ENCODE results near the gene ERF.
A peak's percentile ranks its signal among the peaks of the same experiment; 100 is the strongest.

The ERF gene

GRCh38 chr19:42242512-42243409 lies 12.2 kb downstream of the ERF start, which contains the start of gene GSK3A:
TSS of gene GSK3A (minus strand) at chr19:42242602. CDS start at chr19:42242465, 137 bp downstream.
- peak; percentile 100 for DNase-seq
- peak within 1 kb of the TSS; percentile 85 to 94 for H3K4me3 ChIP-seq (ENCODE audit: insufficient read depth in 1 of 2, low read depth in 1 of 2, low read length in 2 of 2)
- peak within 1 kb of the TSS; percentile 29 for H2AK5ac ChIP-seq (ENCODE audit: low read length, severe bottlenecking)
- peak within 1 kb of the TSS; percentile 67 for H3K27ac ChIP-seq (ENCODE audit: low read length, poor library complexity, severe bottlenecking)
- peak within 1 kb of the TSS; percentile 66 to 80 for H3K14ac ChIP-seq (ENCODE audit: low read length in 2 of 2)
- H3K9ac ChIP-seq (ENCODE audit: low read length) = peak within 1 kb of the TSS; percentile 99
- H3K4ac ChIP-seq (ENCODE audit: low read depth in 1 of 2, low read length in 2 of 2) = peak within 1 kb of the TSS; percentile 60 to 84
- H3K4me2 ChIP-seq (ENCODE audit: low read length, poor library complexity, severe bottlenecking) = peak within 1 kb of the TSS; percentile 84
- no peaks in the 10 kb centered on the region for H3K27me3 ChIP-seq (ENCODE audit: control insufficient read depth in 1 of 2, insufficient read depth in 1 of 2, low read length in 2 of 2)
- peaks cover 18 to 33% of the 10 kb centered on the region in 2 experiments for H3K36me3 ChIP-seq (ENCODE audit: control insufficient read depth in 1 of 2, insufficient read depth in 2 of 2, low read depth in 1 of 2, low read length in 2 of 2)
- peak within 1 kb of the TSS; percentile 79 for H2BK5ac ChIP-seq (ENCODE audit: low read depth, low read length, poor library complexity, severe bottlenecking)
- no peak within 1 kb of the TSS for H2BK15ac ChIP-seq (ENCODE audit: low read depth, poor library complexity, severe bottlenecking)
- peak within 1 kb of the TSS; percentile 93 for H4K8ac ChIP-seq (ENCODE audit: low read length)
- H3K18ac ChIP-seq (ENCODE audit: low read depth in 1 of 2, low read length in 2 of 2) = peak within 1 kb of the TSS; percentile 82 to 84
- H3K4me1 ChIP-seq (ENCODE audit: control insufficient read depth, insufficient read depth, low read depth, low read length) = peaks cover 28% of the 10 kb centered on the region
- under 1% methylated on average over 76 of the region's 76 CpGs for WGBS
- H2BK12ac ChIP-seq (ENCODE audit: low read length in 2 of 2) = no peak within 1 kb of the TSS
- H3K79me1 ChIP-seq (replicated peaks; ENCODE audit: low read length, poor library complexity, severe bottlenecking) = peaks cover 25% of the 10 kb centered on the region
- peak within 1 kb of the TSS; percentile 51 for H2AFZ ChIP-seq (ENCODE audit: low read depth, low read length)
- H3K23ac ChIP-seq (ENCODE audit: low read length in 2 of 2) = peak within 1 kb of the TSS in 1 of 2 experiments; percentile 81
- H4K91ac ChIP-seq (ENCODE audit: low read length) = peak within 1 kb of the TSS; percentile 85
- H2BK120ac ChIP-seq (ENCODE audit: low read depth, low read length) = peak within 1 kb of the TSS; percentile 77
- H3K9me3 ChIP-seq (ENCODE audit: control insufficient read depth, low read length) = no peaks in the 10 kb centered on the region

GRCh38 chr19:42242069-42242511 lies 12.8 kb downstream of the ERF start:
- no peaks in the 10 kb centered on the region for H3K9me3 ChIP-seq (ENCODE audit: control insufficient read depth, low read length)
- peak overlapping the region; percentile 99 for H3K9ac ChIP-seq (ENCODE audit: low read length)
- peak overlapping the region; percentile 66 to 80 for H3K14ac ChIP-seq (ENCODE audit: low read length in 2 of 2)
- peaks cover 26% of the 10 kb centered on the region for H3K4me1 ChIP-seq (ENCODE audit: control insufficient read depth, insufficient read depth, low read depth, low read length)
- peaks cover 22% of the 10 kb centered on the region for H3K79me1 ChIP-seq (replicated peaks; ENCODE audit: low read length, poor library complexity, severe bottlenecking)
- H3K4me2 ChIP-seq (ENCODE audit: low read length, poor library complexity, severe bottlenecking) = peak overlapping the region; percentile 84
- H3K27ac ChIP-seq (ENCODE audit: low read length, poor library complexity, severe bottlenecking) = peak overlapping the region; percentile 39
- 1% methylated on average over 35 of the region's 49 CpGs for WGBS
- peaks cover 18 to 27% of the 10 kb centered on the region in 2 experiments for H3K36me3 ChIP-seq (ENCODE audit: control insufficient read depth in 1 of 2, insufficient read depth in 2 of 2, low read depth in 1 of 2, low read length in 2 of 2)
- peak overlapping the region; percentile 85 to 94 for H3K4me3 ChIP-seq (ENCODE audit: insufficient read depth in 1 of 2, low read depth in 1 of 2, low read length in 2 of 2)
- H2BK5ac ChIP-seq (ENCODE audit: low read depth, low read length, poor library complexity, severe bottlenecking) = peak overlapping the region; percentile 79
- H4K91ac ChIP-seq (ENCODE audit: low read length) = peak overlapping the region; percentile 85
- no peaks in the 10 kb centered on the region for H3K27me3 ChIP-seq (ENCODE audit: control insufficient read depth in 1 of 2, insufficient read depth in 1 of 2, low read length in 2 of 2)
- peak overlapping the region; percentile 76 to 84 for H3K18ac ChIP-seq (ENCODE audit: low read depth in 1 of 2, low read length in 2 of 2)
- no peak overlapping the region for H2BK15ac ChIP-seq (ENCODE audit: low read depth, poor library complexity, severe bottlenecking)
- H2BK12ac ChIP-seq (ENCODE audit: low read length in 2 of 2) = no peak overlapping the region
- peak; percentile 12 for DNase-seq
- peak overlapping the region; percentile 44 for H2AFZ ChIP-seq (ENCODE audit: low read depth, low read length)
- peak overlapping the region; percentile 77 for H2BK120ac ChIP-seq (ENCODE audit: low read depth, low read length)
- H3K4ac ChIP-seq (ENCODE audit: low read depth in 1 of 2, low read length in 2 of 2) = peak overlapping the region; percentile 60 to 83
- peak overlapping the region; percentile 93 for H4K8ac ChIP-seq (ENCODE audit: low read length)
- H2AK5ac ChIP-seq (ENCODE audit: low read length, severe bottlenecking) = no peak overlapping the region
- peak overlapping the region in 1 of 2 experiments; percentile 81 for H3K23ac ChIP-seq (ENCODE audit: low read length in 2 of 2)

DNA sequence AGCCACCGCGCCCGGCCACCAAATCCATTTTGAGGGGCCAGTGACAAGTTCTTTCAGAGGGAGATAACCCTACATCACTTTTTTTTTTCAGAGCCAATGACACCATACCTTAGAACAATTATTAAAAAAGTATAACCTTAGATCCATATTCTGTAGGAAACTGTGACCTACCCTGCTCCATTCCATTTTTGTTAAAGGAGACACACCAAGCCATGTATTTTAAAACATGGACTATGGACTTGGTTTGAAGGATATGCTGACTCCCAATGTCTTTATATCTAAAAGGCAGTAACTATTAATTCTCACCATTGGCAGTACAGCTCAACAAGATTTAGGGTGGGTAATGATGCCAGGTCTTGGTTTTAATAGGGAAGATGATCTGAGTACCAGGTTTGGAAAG lies 13.6 kb downstream of the ERF start:
- Histone ChIP-seq H3K79me1 (replicated peaks; ENCODE audit: low read length, poor library complexity, severe bottlenecking) (peaks cover 26% of the 10 kb centered on the region), H3K4me2 (ENCODE audit: low read length, poor library complexity, severe bottlenecking) (peak overlapping the region; percentile 84)

More for the DNA sequence above, 13.6 kb downstream of the ERF start:
- Histone ChIP-seq H3K23ac (ENCODE audit: low read length in 2 of 2) (no peak overlapping the region), H3K36me3 (ENCODE audit: control insufficient read depth in 1 of 2, insufficient read depth in 2 of 2, low read depth in 1 of 2, low read length in 2 of 2) (peaks cover 26 to 27% of the 10 kb centered on the region in 2 experiments), H3K14ac (ENCODE audit: low read length in 2 of 2) (no peak overlapping the region), H2BK120ac (ENCODE audit: low read depth, low read length) (no peak overlapping the region), H3K4ac (ENCODE audit: low read depth in 1 of 2, low read length in 2 of 2) (no peak overlapping the region), H3K9me3 (ENCODE audit: control insufficient read depth, low read length) (no peaks in the 10 kb centered on the region), H3K4me3 (ENCODE audit: insufficient read depth in 1 of 2, low read depth in 1 of 2, low read length in 2 of 2) (peak overlapping the region in 1 of 2 experiments; percentile 94), H3K27me3 (ENCODE audit: control insufficient read depth in 1 of 2, insufficient read depth in 1 of 2, low read length in 2 of 2) (no peaks in the 10 kb centered on the region), H2AK5ac (ENCODE audit: low read length, severe bottlenecking) (no peak overlapping the region), H2BK5ac (ENCODE audit: low read depth, low read length, poor library complexity, severe bottlenecking) (no peak overlapping the region), H4K91ac (ENCODE audit: low read length) (no peak overlapping the region), H3K4me1 (ENCODE audit: control insufficient read depth, insufficient read depth, low read depth, low read length) (peaks cover 19% of the 10 kb centered on the region), H3K9ac (ENCODE audit: low read length) (peak overlapping the region; percentile 99), H2AFZ (ENCODE audit: low read depth, low read length) (no peak overlapping the region), H4K8ac (ENCODE audit: low read length) (no peak overlapping the region), H2BK12ac (ENCODE audit: low read length in 2 of 2) (no peak overlapping the region), H2BK15ac (ENCODE audit: low read depth, poor library complexity, severe bottlenecking) (no peak overlapping the region), H3K18ac (ENCODE audit: low read depth in 1 of 2, low read length in 2 of 2) (no peak overlapping the region), H3K27ac (ENCODE audit: low read length, poor library complexity, severe bottlenecking) (no peak overlapping the region)
- no peak for DNase-seq
- 90% methylated on average over 3 of the region's 3 CpGs for WGBS

All from mesenchymal stem cell (in vitro differentiated cells and primary cell).